Measurements from ENCODE around the gene MAPK1. TPM values are rescaled to one million over a fixed set of nuclear protein-coding genes. Genes with fewer than 3 reads are reported as not detected.
"Not testable (repeated sequence)": the region's sequence is repeated elsewhere in the genome, so short reads cannot be mapped to it uniquely, and the experiment has no call there.

The MAPK1 gene
- total RNA-seq, 2 donors from 2014 or later, result 39.7 to 42.6 TPM

- H3K27ac ChIP-seq, result no peak overlapping the region
- no peaks in the 10 kb centered on the region for H3K9me3 ChIP-seq
- no peaks in the 10 kb centered on the region for H3K27me3 ChIP-seq
- no peaks in the 10 kb centered on the region for H3K36me3 ChIP-seq
- DNase-seq (ENCODE audit: low spot score), result no peak
- H3K4me3 ChIP-seq, result no peak overlapping the region
- H3K4me1 ChIP-seq, result peaks cover 0 to 72% of the 10 kb centered on the region in 2 donors
- TF ChIP-seq, protein P1, sequence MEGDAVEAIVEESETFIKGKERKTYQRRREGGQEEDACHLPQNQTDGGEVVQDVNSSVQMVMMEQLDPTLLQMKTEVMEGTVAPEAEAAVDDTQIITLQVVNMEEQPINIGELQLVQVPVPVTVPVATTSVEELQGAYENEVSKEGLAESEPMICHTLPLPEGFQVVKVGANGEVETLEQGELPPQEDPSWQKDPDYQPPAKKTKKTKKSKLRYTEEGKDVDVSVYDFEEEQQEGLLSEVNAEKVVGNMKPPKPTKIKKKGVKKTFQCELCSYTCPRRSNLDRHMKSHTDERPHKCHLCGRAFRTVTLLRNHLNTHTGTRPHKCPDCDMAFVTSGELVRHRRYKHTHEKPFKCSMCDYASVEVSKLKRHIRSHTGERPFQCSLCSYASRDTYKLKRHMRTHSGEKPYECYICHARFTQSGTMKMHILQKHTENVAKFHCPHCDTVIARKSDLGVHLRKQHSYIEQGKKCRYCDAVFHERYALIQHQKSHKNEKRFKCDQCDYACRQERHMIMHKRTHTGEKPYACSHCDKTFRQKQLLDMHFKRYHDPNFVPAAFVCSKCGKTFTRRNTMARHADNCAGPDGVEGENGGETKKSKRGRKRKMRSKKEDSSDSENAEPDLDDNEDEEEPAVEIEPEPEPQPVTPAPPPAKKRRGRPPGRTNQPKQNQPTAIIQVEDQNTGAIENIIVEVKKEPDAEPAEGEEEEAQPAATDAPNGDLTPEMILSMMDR (IDR thresholded peaks at IDR 0.05), result no peak
These were observed 26.0 kb downstream of the MAPK1 start for GRCh38 chr22:21841422-21841821.

DNA sequence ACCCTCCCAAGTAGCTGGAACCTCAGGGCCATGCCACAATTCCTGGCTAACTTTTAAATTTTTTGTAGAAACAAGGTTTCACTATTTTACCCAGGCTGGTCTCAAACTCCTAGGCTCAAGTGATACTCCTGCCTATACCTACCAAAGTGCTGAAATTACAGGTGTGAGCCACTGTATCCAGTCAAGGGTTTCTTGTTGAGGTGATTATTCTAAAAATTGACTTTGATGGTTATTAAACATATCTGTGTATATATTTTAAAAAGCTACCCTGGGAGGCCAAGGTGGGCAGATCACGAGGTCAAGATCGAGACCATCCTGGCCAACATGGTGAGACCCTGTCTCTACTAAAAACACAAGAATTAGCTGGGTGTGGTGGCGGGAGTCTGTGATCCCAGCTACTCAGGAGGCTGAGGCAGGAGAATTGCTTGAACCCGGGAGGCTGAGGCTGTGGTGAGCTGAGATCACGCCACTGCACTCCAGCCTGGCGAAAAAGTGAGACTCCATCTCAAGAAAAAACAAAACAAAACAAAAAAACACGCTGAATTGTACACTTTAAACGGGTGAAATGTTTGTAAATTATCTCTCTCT lies 27.1 kb downstream of the MAPK1 start:
- Histone ChIP-seq H3K27ac (no peak overlapping the region), H3K9me3 (no peaks in the 10 kb centered on the region), H3K27me3 (no peaks in the 10 kb centered on the region), H3K4me3 (no peak overlapping the region), H3K36me3 (no peaks in the 10 kb centered on the region), H3K4me1 (peaks cover 0 to 71% of the 10 kb centered on the region in 2 donors)
- TF ChIP-seq, protein P1 (IDR thresholded peaks at IDR 0.05), result no peak
- DNase-seq (ENCODE audit: low spot score), result no peak

- Histone ChIP-seq H3K27ac (no peak overlapping the region), H3K4me1 (peaks cover 0 to 73% of the 10 kb centered on the region in 2 donors), H3K36me3 (no peaks in the 10 kb centered on the region), H3K4me3 (no peak overlapping the region), H3K9me3 (no peaks in the 10 kb centered on the region), H3K27me3 (no peaks in the 10 kb centered on the region)
- no peak for DNase-seq (ENCODE audit: low spot score)
- TF ChIP-seq, protein P1 (IDR thresholded peaks at IDR 0.05), result no peak
These were observed 27.7 kb downstream of the MAPK1 start for GRCh38 chr22:21839765-21840140.

GRCh38 chr22:21839104-21839764 lies 28.2 kb downstream of the MAPK1 start:
- DNase-seq (ENCODE audit: low spot score); H3K9me3 ChIP-seq; H3K27me3 ChIP-seq; H3K36me3 ChIP-seq; H3K4me3 ChIP-seq: not testable (repeated sequence)
- H3K4me1 ChIP-seq, result peaks cover 0 to 78% of the 10 kb centered on the region in 2 donors
- peak overlapping the region; percentile 73 to 94 for H3K27ac ChIP-seq

DNA sequence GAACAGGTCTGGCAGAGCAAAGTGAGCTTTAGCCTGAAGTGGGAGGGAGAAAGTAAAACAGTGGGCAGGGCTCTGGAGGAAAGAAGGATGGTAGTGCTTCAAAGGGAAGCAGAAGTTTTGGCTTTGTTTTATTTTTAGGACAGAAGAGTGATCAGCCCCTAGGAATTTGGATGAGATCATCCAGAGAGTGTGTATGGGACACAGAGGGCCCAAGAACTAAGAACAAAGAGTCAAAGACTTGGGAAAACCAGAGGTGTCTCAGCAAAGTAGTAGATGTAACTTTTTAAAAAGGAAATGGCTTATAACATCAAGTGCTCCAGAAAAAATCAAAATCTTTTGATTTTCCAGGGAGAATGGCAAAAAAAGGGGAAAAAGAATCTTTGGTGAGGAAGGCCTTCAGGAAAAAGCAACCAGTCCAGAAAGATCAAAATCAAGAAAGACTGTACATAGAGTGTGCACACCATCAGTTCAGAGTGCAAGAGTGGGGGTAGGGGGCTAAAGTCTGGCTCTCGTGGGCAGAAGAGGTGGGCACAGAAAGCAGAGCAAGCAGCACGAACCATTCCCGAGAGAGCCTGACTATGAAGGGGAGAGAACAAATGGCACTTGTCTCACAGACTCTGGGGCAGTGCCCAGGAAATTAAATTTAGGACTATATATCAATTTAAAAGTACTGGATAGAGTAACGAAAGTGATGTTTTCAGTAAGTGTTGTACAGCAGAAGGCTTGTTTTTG lies 30.0 kb downstream of the MAPK1 start:
- DNase-seq (ENCODE audit: low spot score), result no peak
- TF ChIP-seq, protein P1 (IDR thresholded peaks at IDR 0.05), result no peak
- Histone ChIP-seq H3K4me3 (peak overlapping the region in 1 of 2 donors; percentile 7), H3K4me1 (peaks cover 0 to 78% of the 10 kb centered on the region in 2 donors), H3K9me3 (no peaks in the 10 kb centered on the region), H3K27ac (peak overlapping the region; percentile 73 to 94), H3K36me3 (no peaks in the 10 kb centered on the region), H3K27me3 (no peaks in the 10 kb centered on the region)

DNA sequence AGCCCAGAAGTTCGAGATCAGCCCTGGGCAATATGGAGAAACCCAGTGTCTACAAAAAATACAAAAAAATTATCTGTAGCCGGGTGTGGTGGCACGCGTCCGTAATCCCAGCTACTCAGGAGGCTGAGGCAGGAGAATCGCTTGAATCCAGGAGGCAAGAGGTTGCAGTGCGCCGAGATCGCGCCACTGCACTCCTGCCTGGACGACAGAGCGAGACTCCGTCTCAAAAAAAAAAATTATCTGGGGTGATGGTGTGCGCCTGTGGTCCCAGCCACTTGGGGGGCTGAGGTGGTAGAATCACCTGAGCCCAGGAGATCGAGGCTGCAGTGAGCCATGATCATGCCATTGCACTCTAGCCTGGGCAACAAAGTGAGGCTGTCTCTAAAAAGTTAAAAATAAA lies 31.0 kb downstream of the MAPK1 start:
- H3K36me3 ChIP-seq; H3K4me3 ChIP-seq; DNase-seq (ENCODE audit: low spot score); H3K27me3 ChIP-seq; H3K9me3 ChIP-seq: not testable (repeated sequence)
- Histone ChIP-seq H3K27ac (peak overlapping the region; percentile 73 to 94), H3K4me1 (peaks cover 0 to 78% of the 10 kb centered on the region in 2 donors)
